Measurements from ENCODE around the gene BEST3. TPM values are rescaled to one million over a fixed set of nuclear protein-coding genes. Genes with fewer than 3 reads are reported as not detected.
"Not testable (repeated sequence)": the region's sequence is repeated elsewhere in the genome, so short reads cannot be mapped to it uniquely, and the experiment has no call there.

Gene BEST3
- total RNA-seq, 4 donors from 2014 or later = 0.21 TPM; not detected in 3

DNA sequence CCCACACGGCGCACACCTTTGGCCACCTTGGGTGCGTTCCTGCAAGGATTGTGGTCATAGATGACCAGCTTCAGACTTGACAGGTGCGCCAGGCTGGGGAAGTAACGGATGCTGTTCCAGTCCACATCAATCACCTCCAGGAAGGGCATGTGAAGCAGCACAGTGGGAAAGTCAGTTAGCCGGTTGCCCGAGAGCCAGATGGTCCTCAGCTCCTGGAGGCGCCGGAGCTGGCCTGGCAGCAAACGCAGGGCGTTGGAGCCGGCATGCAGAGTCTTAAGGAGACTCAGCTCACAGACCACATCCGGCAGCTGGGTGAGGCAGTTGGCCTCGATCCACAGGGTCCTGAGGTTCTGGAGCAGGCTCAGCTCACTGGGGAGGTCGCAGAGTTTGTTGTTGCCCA is 89.0 kb downstream of the BEST3 start:
- no peaks in the 10 kb centered on the region for H3K36me3 ChIP-seq
- no peaks in the 10 kb centered on the region for H3K4me1 ChIP-seq
- H3K9me3 ChIP-seq = no peaks in the 10 kb centered on the region
- no peak overlapping the region for H3K27ac ChIP-seq
- no peaks in the 10 kb centered on the region for H3K27me3 ChIP-seq
- intact Hi-C loops (cut with DNase I; ENCODE audit: low total_unique reads) = no loop called here
- no peak for TF ChIP-seq POLR2A (IDR thresholded peaks at IDR 0.05)
- TF ChIP-seq, protein P1, sequence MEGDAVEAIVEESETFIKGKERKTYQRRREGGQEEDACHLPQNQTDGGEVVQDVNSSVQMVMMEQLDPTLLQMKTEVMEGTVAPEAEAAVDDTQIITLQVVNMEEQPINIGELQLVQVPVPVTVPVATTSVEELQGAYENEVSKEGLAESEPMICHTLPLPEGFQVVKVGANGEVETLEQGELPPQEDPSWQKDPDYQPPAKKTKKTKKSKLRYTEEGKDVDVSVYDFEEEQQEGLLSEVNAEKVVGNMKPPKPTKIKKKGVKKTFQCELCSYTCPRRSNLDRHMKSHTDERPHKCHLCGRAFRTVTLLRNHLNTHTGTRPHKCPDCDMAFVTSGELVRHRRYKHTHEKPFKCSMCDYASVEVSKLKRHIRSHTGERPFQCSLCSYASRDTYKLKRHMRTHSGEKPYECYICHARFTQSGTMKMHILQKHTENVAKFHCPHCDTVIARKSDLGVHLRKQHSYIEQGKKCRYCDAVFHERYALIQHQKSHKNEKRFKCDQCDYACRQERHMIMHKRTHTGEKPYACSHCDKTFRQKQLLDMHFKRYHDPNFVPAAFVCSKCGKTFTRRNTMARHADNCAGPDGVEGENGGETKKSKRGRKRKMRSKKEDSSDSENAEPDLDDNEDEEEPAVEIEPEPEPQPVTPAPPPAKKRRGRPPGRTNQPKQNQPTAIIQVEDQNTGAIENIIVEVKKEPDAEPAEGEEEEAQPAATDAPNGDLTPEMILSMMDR (IDR thresholded peaks at IDR 0.05) = no peak
- no peak overlapping the region for H3K4me3 ChIP-seq
- DNase-seq = no peak

- H3K36me3 ChIP-seq = no peaks in the 10 kb centered on the region
Measured at GRCh38 chr12:69608114-69608513, 91.0 kb downstream of the BEST3 start.

DNA sequence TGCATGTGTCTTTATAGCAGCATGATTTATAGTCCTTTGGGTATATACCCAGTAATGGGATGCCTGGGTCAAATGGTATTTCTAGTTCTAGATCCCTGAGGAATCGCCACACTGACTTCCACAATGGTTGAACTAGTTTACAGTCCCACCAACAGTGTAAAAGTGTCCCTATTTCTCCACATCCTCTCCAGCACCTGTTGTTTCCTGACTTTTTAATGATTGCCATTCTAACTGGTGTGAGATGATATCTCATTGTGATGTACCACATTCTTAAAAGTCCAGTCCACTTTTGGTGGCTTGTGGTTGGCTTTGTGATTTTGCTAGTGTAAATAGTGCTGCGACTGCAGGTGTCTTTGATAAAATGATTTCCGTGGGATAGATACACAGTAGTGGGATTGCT is 94.8 kb downstream of the BEST3 start:
- intact Hi-C loops (cut with DNase I; ENCODE audit: low total_unique reads); DNase-seq; H3K4me3 ChIP-seq; H3K9me3 ChIP-seq; H3K27ac ChIP-seq; H3K27me3 ChIP-seq; H3K4me1 ChIP-seq; H3K36me3 ChIP-seq: not testable (repeated sequence)

More at GRCh38 chr12:69608114-69608513, 91.0 kb downstream of the BEST3 start:
- Histone ChIP-seq H3K27me3 (no peaks in the 10 kb centered on the region), H3K9me3 (no peaks in the 10 kb centered on the region), H3K4me3 (no peak overlapping the region), H3K4me1 (no peaks in the 10 kb centered on the region), H3K27ac (no peak overlapping the region)
- no peak for TF ChIP-seq POLR2A (IDR thresholded peaks at IDR 0.05)
- TF ChIP-seq, protein P1 (IDR thresholded peaks at IDR 0.05) = no peak
- intact Hi-C loops (cut with DNase I; ENCODE audit: low total_unique reads) = no loop called here
- DNase-seq = no peak

Other genes starting within 250 kb of the BEST3 start
- 100 to 1,000 TPM in 1 of 4 donors, 10 to 100 TPM in 3; 27.4 to 159 (median 65.4) TPM for gene FRS2, start 228.9 kb downstream of the BEST3 start, total RNA-seq
- gene CCT2, start 113.8 kb downstream of the BEST3 start, total RNA-seq = 100 to 1,000 TPM in 3 of 4 donors, 10 to 100 TPM in 1; 59.1 to 200 (median 152) TPM
- gene LRRC10, start 88.4 kb downstream of the BEST3 start, total RNA-seq = not detected
- 10 to 100 TPM; 13.5 to 71.5 (median 21.1) TPM for gene RAB3IP, start 39.6 kb upstream of the BEST3 start, total RNA-seq
- gene MYRFL, start 125.9 kb upstream of the BEST3 start, total RNA-seq = 1 to 10 TPM in 1 of 4 donors, not detected in 3; 1.5 TPM

Measured in uterus (tissue), 4 donors.